Keratinocyte (primary cell): ENCODE data around the gene IFITM10. TPM values are rescaled to one million over a fixed set of nuclear protein-coding genes. Genes with fewer than 3 reads are reported as not detected.

Experiments
- DNase-seq: peaks from one replicate; pipeline ENCODE4 v3.0.0-alpha.2; 2011; ENCODE audit warnings: low read depth, missing footprints, low spot score
- FAIRE-seq: peaks from 2 replicates; lab custom pipeline; 2011; peaks lifted over from hg19 to GRCh38; lab: Jason Lieb, UNC
- H2AFZ ChIP-seq: 2 replicates; pipeline ENCODE4 v1.6.0; 2012; ENCODE audit warnings: low read length, control low read depth, inconsistent platforms; ENCODE audit not compliant: control insufficient read depth
- H3K27ac ChIP-seq: 2 replicates; pipeline ENCODE4 v1.5.1; 2011; ENCODE audit warnings: low read length; ENCODE audit not compliant: control insufficient read depth, insufficient read depth
- H3K27me3 ChIP-seq: 3 replicates; pipeline ENCODE4 v1.6.0; 2011; ENCODE audit warnings: low read length; ENCODE audit not compliant: control insufficient read depth, insufficient read depth; ENCODE audit errors: extremely low read depth
- H3K36me3 ChIP-seq, 2 experiments: 2 replicates in 1 of 2; 3 replicates in 1 of 2; pipeline ENCODE4 v1.5.1; 2011; ENCODE audit warnings: low read length in 2 of 2, mild to moderate bottlenecking in 1 of 2; ENCODE audit not compliant: control insufficient read depth in 2 of 2, insufficient read depth in 2 of 2; ENCODE audit errors: extremely low read depth in 1 of 2
- H3K4me1 ChIP-seq: 3 replicates; pipeline ENCODE4 v1.5.1; 2011; ENCODE audit warnings: low read length; ENCODE audit not compliant: control insufficient read depth, insufficient read depth; ENCODE audit errors: extremely low read depth
- H3K4me2 ChIP-seq: 3 replicates; pipeline ENCODE4 v1.6.0; 2011; ENCODE audit warnings: low read depth, low read length; ENCODE audit not compliant: control insufficient read depth, insufficient read depth; ENCODE audit errors: extremely low read depth
- H3K4me3 ChIP-seq, 3 experiments: fragments of 200-600 bp in 1 of 3; sonication (generic) in 1 of 3; 2 replicates in 2 of 3; 3 replicates in 1 of 3; pipeline ENCODE4 v1.5.1; 2011 to 2016; ENCODE audit warnings: low read length in 3 of 3, mild to moderate bottlenecking in 3 of 3, control low read depth in 2 of 3, inconsistent platforms in 1 of 3, low read depth in 1 of 3, mixed read lengths in 1 of 3, mixed run types in 1 of 3, moderate library complexity in 1 of 3; ENCODE audit not compliant: control insufficient read depth in 2 of 3, insufficient read depth in 2 of 3; ENCODE audit errors: extremely low read depth in 1 of 3
- H3K79me2 ChIP-seq: 2 replicates; pipeline ENCODE4 v1.6.0; 2012; ENCODE audit warnings: low read length; ENCODE audit not compliant: control insufficient read depth, insufficient read depth
- H3K9ac ChIP-seq: 3 replicates; pipeline ENCODE4 v1.6.0; 2011; ENCODE audit warnings: low read length; ENCODE audit not compliant: control insufficient read depth, insufficient read depth; ENCODE audit errors: extremely low read depth
- H3K9me1 ChIP-seq: 3 replicates; pipeline ENCODE4 v1.6.0; 2011; ENCODE audit warnings: low read length; ENCODE audit not compliant: control insufficient read depth, insufficient read depth; ENCODE audit errors: extremely low read depth
- H3K9me3 ChIP-seq: 2 replicates; pipeline ENCODE4 v1.5.1; 2012; ENCODE audit warnings: low read depth, low read length; ENCODE audit not compliant: control insufficient read depth
- H4K20me1 ChIP-seq: 3 replicates; pipeline ENCODE4 v1.6.0; 2011; ENCODE audit warnings: low read length; ENCODE audit not compliant: control insufficient read depth, insufficient read depth; ENCODE audit errors: extremely low read depth
- EZH2 ChIP-seq: IDR thresholded peaks from one replicate; pipeline ENCODE4 v1.6.1; 2012; ENCODE audit warnings: inconsistent platforms, mild to moderate bottlenecking, low read length, moderate library complexity
- dilution Hi-C: fragments of 300-500 bp; cut with MboI; formaldehyde crosslinking; loops from one replicate; pipeline ENCODE4 v1.7.0; 2020; ENCODE audit warnings: low sequenced_read_pairs; ENCODE audit not compliant: extremely low pct_ligation_motif_present
- polyA plus RNA-seq, 5 experiments: library from polyadenylated mRNA; depleted of rRNA in 3 of 5; stranded (reverse) in 3 of 5; stranded (forward) in 1 of 5; unstranded in 1 of 5; fragments of >200 nt; gene quantifications; 1 replicate in 1 of 5; 2 replicates in 3 of 5; 3 replicates in 1 of 5; pipeline versions ENCODE4 v1.2.1 to v1.2.3, GENCODE V29; 2011 to 2012; ENCODE audit warnings: missing spikeins in 2 of 5, low read depth in 1 of 5, low replicate concordance in 1 of 5
- TF ChIP-seq, protein P1 (sequence below), 3 experiments: IDR thresholded peaks in 1 of 3; conservative IDR thresholded peaks in 1 of 3; optimal IDR thresholded peaks in 1 of 3; 2 replicates in 2 of 3; 3 replicates in 1 of 3; pipeline versions ENCODE3 to v1.5.1; 2011; ENCODE audit warnings: low read length in 3 of 3, mild to moderate bottlenecking in 3 of 3, moderate library complexity in 2 of 3, control low read depth in 1 of 3, inconsistent platforms in 1 of 3; ENCODE audit not compliant: insufficient read depth in 2 of 3; ENCODE audit errors: extremely low read depth in 1 of 3

IFITM10 gene
- polyA plus RNA-seq, 1 donor (not counting 4 experiments of a cell fraction or from before 2014, with no cell fraction given): 0.14 TPM

DNA sequence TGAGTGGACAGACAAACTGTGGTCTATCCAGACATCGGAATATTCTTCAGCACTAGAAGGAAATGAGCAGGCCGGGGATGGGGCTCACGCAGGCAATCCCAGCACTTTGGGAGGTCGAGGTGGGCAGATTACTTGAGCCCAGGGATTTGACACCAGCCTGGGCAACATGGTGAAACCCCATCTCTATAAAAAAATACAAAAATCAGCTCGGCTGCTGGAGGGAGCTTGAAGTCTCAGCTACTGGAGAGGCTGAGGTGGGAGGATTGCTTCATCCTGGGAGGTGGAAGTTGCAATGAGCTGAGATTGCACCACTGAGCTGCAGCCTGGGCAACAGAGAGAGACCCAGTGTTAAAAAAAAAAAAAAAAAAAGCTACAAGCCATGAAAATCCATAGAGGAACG, 21.3 kb upstream of the IFITM10 start:
- peak overlapping the region; percentile 77 for H3K4me2 ChIP-seq
- no peak overlapping the region for H2AFZ ChIP-seq
- H3K9me1 ChIP-seq: no peaks in the 10 kb centered on the region
- dilution Hi-C loops: no loop called here
- FAIRE-seq (no peak), DNase-seq (no peak)
- H3K27me3 ChIP-seq: no peaks in the 10 kb centered on the region
- H3K79me2 ChIP-seq: no peaks in the 10 kb centered on the region
- H3K27ac ChIP-seq: peak overlapping the region; percentile 68
- TF ChIP-seq, protein P1, sequence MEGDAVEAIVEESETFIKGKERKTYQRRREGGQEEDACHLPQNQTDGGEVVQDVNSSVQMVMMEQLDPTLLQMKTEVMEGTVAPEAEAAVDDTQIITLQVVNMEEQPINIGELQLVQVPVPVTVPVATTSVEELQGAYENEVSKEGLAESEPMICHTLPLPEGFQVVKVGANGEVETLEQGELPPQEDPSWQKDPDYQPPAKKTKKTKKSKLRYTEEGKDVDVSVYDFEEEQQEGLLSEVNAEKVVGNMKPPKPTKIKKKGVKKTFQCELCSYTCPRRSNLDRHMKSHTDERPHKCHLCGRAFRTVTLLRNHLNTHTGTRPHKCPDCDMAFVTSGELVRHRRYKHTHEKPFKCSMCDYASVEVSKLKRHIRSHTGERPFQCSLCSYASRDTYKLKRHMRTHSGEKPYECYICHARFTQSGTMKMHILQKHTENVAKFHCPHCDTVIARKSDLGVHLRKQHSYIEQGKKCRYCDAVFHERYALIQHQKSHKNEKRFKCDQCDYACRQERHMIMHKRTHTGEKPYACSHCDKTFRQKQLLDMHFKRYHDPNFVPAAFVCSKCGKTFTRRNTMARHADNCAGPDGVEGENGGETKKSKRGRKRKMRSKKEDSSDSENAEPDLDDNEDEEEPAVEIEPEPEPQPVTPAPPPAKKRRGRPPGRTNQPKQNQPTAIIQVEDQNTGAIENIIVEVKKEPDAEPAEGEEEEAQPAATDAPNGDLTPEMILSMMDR (optimal IDR thresholded peaks at IDR 0.05 in 1 of 3, IDR thresholded peaks at IDR 0.05 in 1 of 3, conservative IDR thresholded peaks at IDR 0.05 in 1 of 3; ENCODE audit: extremely low read depth in 1 of 3, insufficient read depth in 2 of 3, low read length in 3 of 3): no peak
- TF ChIP-seq EZH2: no peak
- no peak overlapping the region for H3K4me3 ChIP-seq
- H3K36me3 ChIP-seq: no peaks in the 10 kb centered on the region
- no peaks in the 10 kb centered on the region for H3K9me3 ChIP-seq
- peak overlapping the region; percentile 2 for H3K9ac ChIP-seq
- peaks cover 31% of the 10 kb centered on the region for H3K4me1 ChIP-seq
- no peaks in the 10 kb centered on the region for H4K20me1 ChIP-seq

DNA sequence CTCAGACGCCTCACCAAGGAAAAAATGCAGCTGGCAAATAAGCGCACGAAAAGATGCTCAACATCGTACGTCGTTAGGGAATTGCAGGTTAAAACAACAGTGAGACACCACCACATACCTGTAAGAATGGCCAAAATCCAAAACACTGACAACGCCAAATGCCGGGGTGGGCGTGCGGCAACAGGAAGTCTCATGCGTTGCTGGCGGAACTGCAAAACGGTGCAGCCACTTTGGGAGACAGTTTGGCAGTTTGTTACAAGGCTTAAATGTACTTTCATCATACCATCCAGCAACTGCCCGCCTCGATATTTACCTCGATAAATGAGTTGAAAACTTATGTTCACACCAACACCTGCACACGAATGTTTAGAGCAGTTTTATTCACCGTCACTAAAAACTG, 20.9 kb upstream of the IFITM10 start:
- Histone ChIP-seq H3K4me1 (peaks cover 31% of the 10 kb centered on the region), H3K79me2 (no peaks in the 10 kb centered on the region), H3K27ac (peak overlapping the region; percentile 68), H2AFZ (peak overlapping the region; percentile 33), H3K9ac (peak overlapping the region; percentile 2), H3K4me3 (no peak overlapping the region), H3K36me3 (no peaks in the 10 kb centered on the region), H3K4me2 (peak overlapping the region; percentile 69), H3K9me3 (no peaks in the 10 kb centered on the region), H3K9me1 (no peaks in the 10 kb centered on the region), H3K27me3 (no peaks in the 10 kb centered on the region), H4K20me1 (no peaks in the 10 kb centered on the region)
- peak; percentile 58 for FAIRE-seq
- no peak for TF ChIP-seq EZH2
- TF ChIP-seq, protein P1 (optimal IDR thresholded peaks at IDR 0.05 in 1 of 3, IDR thresholded peaks at IDR 0.05 in 1 of 3, conservative IDR thresholded peaks at IDR 0.05 in 1 of 3; ENCODE audit: extremely low read depth in 1 of 3, insufficient read depth in 2 of 3, low read length in 3 of 3): no peak
- DNase-seq: no peak
- dilution Hi-C loops: no loop called here
